ENCODE data around the gene PGBD5. TPM values are rescaled to one million over a fixed set of nuclear protein-coding genes. Genes with fewer than 3 reads are reported as not detected.

PGBD5 gene
- total and polyA plus RNA-seq, 2 experiments from 2014 or later: 0.82 to 2.4 TPM

DNA sequence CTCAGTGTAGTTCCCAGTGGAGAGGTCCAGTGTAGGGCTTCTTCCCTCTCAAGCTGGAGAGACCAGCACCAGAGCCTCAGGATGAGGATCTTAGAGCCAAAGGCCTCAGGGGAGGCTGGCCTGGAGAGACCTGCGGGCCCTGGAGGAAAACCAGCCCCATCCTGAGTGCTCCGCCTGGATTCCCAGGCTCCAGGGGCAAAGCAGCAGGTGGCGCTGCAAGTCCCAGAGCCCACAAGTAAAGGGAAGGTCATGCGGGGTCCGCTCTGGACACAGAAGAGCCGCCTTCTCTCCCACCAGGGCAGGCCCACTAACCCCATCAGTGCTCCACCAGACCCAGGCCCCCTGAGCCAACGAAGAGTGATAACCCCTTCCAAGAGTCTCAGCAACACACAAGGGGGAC, 22.7 kb downstream of the PGBD5 start:
- Histone ChIP-seq H3K4me3 (no peak overlapping the region), H3K36me3 (replicated peaks; ENCODE audit: insufficient read depth, low read depth) (no peaks in the 10 kb centered on the region), H3K9me3 (ENCODE audit: low read depth) (no peaks in the 10 kb centered on the region), H3K27ac (no peak overlapping the region), H2AFZ (no peak overlapping the region), H3K9me2 (replicated peaks; ENCODE audit: insufficient read depth) (no peaks in the 10 kb centered on the region), H3K27me3 (no peaks in the 10 kb centered on the region), H3K4me1 (ENCODE audit: insufficient read depth) (no peaks in the 10 kb centered on the region), H3K4me2 (no peak overlapping the region), H3K79me2 (no peaks in the 10 kb centered on the region), H4K20me1 (ENCODE audit: insufficient read depth, poor library complexity, severe bottlenecking) (no peaks in the 10 kb centered on the region)
- DNase-seq (ENCODE audit: low spot score): no peak
- TF ChIP-seq, protein P1, sequence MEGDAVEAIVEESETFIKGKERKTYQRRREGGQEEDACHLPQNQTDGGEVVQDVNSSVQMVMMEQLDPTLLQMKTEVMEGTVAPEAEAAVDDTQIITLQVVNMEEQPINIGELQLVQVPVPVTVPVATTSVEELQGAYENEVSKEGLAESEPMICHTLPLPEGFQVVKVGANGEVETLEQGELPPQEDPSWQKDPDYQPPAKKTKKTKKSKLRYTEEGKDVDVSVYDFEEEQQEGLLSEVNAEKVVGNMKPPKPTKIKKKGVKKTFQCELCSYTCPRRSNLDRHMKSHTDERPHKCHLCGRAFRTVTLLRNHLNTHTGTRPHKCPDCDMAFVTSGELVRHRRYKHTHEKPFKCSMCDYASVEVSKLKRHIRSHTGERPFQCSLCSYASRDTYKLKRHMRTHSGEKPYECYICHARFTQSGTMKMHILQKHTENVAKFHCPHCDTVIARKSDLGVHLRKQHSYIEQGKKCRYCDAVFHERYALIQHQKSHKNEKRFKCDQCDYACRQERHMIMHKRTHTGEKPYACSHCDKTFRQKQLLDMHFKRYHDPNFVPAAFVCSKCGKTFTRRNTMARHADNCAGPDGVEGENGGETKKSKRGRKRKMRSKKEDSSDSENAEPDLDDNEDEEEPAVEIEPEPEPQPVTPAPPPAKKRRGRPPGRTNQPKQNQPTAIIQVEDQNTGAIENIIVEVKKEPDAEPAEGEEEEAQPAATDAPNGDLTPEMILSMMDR (IDR thresholded peaks at IDR 0.05; ENCODE audit: poor library complexity): no peak
- TF ChIP-seq EZH2 (IDR thresholded peaks at IDR 0.05; ENCODE audit: borderline replicate concordance): no peak
- TF ChIP-seq EZH2phosphoT487 (IDR thresholded peaks at IDR 0.05; ENCODE audit: low read depth, severe bottlenecking, unreplicated experiment): no peak
- 91% methylated on average over 7 of the region's 7 CpGs for WGBS (ENCODE audit: low lambda C conversion rate, missing lambda C conversion rate)

- WGBS (ENCODE audit: low lambda C conversion rate, missing lambda C conversion rate): 64% methylated on average over 8 of the region's 8 CpGs
- no peak overlapping the region for H2AFZ ChIP-seq
Measured at GRCh38 chr1:230401763-230402294, 24.3 kb downstream of the PGBD5 start.

GRCh38 chr1:230401101-230401500, 25.0 kb downstream of the PGBD5 start:
- DNase-seq (ENCODE audit: low spot score): no peak
- no peak overlapping the region for H3K4me3 ChIP-seq
- no peaks in the 10 kb centered on the region for H4K20me1 ChIP-seq (ENCODE audit: insufficient read depth, poor library complexity, severe bottlenecking)
- TF ChIP-seq EZH2 (IDR thresholded peaks at IDR 0.05; ENCODE audit: borderline replicate concordance) (no peak), EZH2phosphoT487 (IDR thresholded peaks at IDR 0.05; ENCODE audit: low read depth, severe bottlenecking, unreplicated experiment) (no peak)
- TF ChIP-seq, protein P1 (IDR thresholded peaks at IDR 0.05; ENCODE audit: poor library complexity): no peak
- no peaks in the 10 kb centered on the region for H3K27me3 ChIP-seq
- H3K4me1 ChIP-seq (ENCODE audit: insufficient read depth): no peaks in the 10 kb centered on the region
- no peaks in the 10 kb centered on the region for H3K9me2 ChIP-seq (replicated peaks; ENCODE audit: insufficient read depth)
- 94% methylated on average over 14 of the region's 14 CpGs for WGBS (ENCODE audit: low lambda C conversion rate, missing lambda C conversion rate)
- H3K27ac ChIP-seq: no peak overlapping the region
- no peak overlapping the region for H2AFZ ChIP-seq
- no peaks in the 10 kb centered on the region for H3K9me3 ChIP-seq (ENCODE audit: low read depth)
- no peaks in the 10 kb centered on the region for H3K36me3 ChIP-seq (replicated peaks; ENCODE audit: insufficient read depth, low read depth)
- no peaks in the 10 kb centered on the region for H3K79me2 ChIP-seq
- no peak overlapping the region for H3K4me2 ChIP-seq

More at GRCh38 chr1:230401763-230402294, 24.3 kb downstream of the PGBD5 start:
- no peaks in the 10 kb centered on the region for H3K4me1 ChIP-seq (ENCODE audit: insufficient read depth)
- H3K9me2 ChIP-seq (replicated peaks; ENCODE audit: insufficient read depth): no peaks in the 10 kb centered on the region
- H3K79me2 ChIP-seq: no peaks in the 10 kb centered on the region
- peak; percentile 58 for DNase-seq (ENCODE audit: low spot score)
- H3K27me3 ChIP-seq: no peaks in the 10 kb centered on the region
- TF ChIP-seq, protein P1 (IDR thresholded peaks at IDR 0.05; ENCODE audit: poor library complexity): no peak
- TF ChIP-seq EZH2 (IDR thresholded peaks at IDR 0.05; ENCODE audit: borderline replicate concordance) (no peak), EZH2phosphoT487 (IDR thresholded peaks at IDR 0.05; ENCODE audit: low read depth, severe bottlenecking, unreplicated experiment) (no peak)
- H3K4me2 ChIP-seq: no peak overlapping the region
- no peaks in the 10 kb centered on the region for H3K36me3 ChIP-seq (replicated peaks; ENCODE audit: insufficient read depth, low read depth)
- H3K9me3 ChIP-seq (ENCODE audit: low read depth): no peaks in the 10 kb centered on the region
- no peak overlapping the region for H3K27ac ChIP-seq
- no peaks in the 10 kb centered on the region for H4K20me1 ChIP-seq (ENCODE audit: insufficient read depth, poor library complexity, severe bottlenecking)
- H3K4me3 ChIP-seq: no peak overlapping the region
